Measurements from ENCODE around the gene OR4A5.
"Not testable (repeated sequence)": the region's sequence is repeated elsewhere in the genome, so short reads cannot be mapped to it uniquely, and the experiment has no call there.

OR4A5 gene, protein sequence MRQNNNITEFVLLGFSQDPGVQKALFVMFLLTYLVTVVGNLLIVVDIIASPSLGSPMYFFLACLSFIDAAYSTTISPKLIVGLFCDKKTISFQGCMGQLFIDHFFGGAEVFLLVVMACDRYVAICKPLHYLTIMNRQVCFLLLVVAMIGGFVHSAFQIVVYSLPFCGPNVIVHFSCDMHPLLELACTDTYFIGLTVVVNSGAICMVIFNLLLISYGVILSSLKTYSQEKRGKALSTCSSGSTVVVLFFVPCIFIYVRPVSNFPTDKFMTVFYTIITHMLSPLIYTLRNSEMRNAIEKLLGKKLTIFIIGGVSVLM

DNA sequence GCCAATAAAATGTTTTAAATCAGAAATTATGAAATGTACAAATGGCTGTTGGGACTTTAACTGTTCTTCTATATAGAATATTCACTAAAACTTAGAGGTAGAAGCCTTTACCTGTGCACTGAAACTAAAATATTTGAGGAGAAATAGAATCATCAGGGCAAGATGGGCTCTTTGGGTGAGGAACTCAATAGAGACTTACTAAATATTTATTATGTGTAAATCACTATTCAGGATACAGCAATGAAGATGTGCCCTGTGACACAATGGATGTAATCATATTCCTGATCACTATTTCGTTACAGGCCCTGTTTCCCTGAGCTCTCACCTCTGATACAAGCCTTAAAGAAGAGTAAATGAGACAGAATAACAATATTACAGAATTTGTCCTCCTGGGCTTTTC lies at the start of gene OR4A5:
Gene OR4A5, plus strand, starts transcription at position 301 of the 400 bp plus-strand sequence. Its CDS starts 53 bp downstream, at position 354.
- DNase-seq = not testable (repeated sequence)

DNA sequence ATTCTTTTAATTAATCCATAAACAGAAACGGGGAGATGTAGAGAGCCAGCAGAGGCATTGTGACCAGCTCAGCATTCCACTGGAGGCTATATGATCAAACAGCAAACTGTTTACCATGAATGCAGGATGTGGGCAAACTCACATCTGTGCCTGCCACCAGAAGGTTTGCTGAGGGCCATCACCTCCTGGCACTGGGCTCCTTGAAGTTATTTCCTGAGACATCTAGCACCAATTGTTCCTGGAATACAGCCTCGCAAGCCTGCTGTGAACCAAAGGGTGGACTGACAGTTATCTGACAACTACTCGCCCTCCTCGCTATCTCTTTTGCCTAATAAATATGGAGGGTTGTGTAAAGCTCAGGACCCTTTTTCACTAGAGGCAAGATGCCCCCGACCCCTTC lies 13.5 kb downstream of the OR4A5 start:
- DNase-seq = not testable (repeated sequence)
